MM.1S (cell line): ENCODE results near the gene SAMD4A.

Source experiments
- DNase-seq: peaks from one replicate; pipeline ENCODE4 v3.0.0-alpha.2; 2015
- H2AFZ ChIP-seq: fragments of 300-600 bp; sonication (generic); 2 replicates; pipeline ENCODE4 v1.6.0; 2016; ENCODE audit warnings: antibody characterized with exemption, low read length
- H3F3A ChIP-seq: fragments of 300-600 bp; sonication (generic); 2 replicates; pipeline ENCODE4 v1.6.1; 2016; ENCODE audit warnings: mild to moderate bottlenecking, antibody characterized with exemption, low read length, moderate library complexity, mixed read lengths; ENCODE audit not compliant: insufficient read depth
- H3K27ac ChIP-seq: fragments of 300-600 bp; sonication (generic); 2 replicates; pipeline ENCODE4 v1.5.1; 2016; ENCODE audit warnings: mild to moderate bottlenecking, low read length
- H3K27me3 ChIP-seq: fragments of 300-600 bp; sonication (generic); replicated peaks from 2 replicates; pipeline ENCODE4 v1.6.0; 2016; ENCODE audit warnings: low read length; ENCODE audit not compliant: insufficient read depth
- H3K36me3 ChIP-seq: fragments of 300-600 bp; sonication (generic); replicated peaks from 2 replicates; pipeline ENCODE4 v1.6.1; 2016; ENCODE audit warnings: mild to moderate bottlenecking, low read length, mixed read lengths; ENCODE audit not compliant: insufficient read depth
- H3K4me1 ChIP-seq: fragments of 300-600 bp; sonication (generic); 2 replicates; pipeline ENCODE4 v1.6.1; 2016; ENCODE audit warnings: low read length, mixed read lengths
- H3K4me2 ChIP-seq: fragments of 300-600 bp; sonication (generic); 2 replicates; pipeline ENCODE4 v1.6.0; 2016; ENCODE audit warnings: low read depth, low read length
- H3K4me3 ChIP-seq: fragments of 300-600 bp; sonication (generic); 2 replicates; pipeline ENCODE4 v1.5.1; 2016; ENCODE audit warnings: low read length, mixed read lengths
- H3K79me2 ChIP-seq: fragments of 300-600 bp; sonication (generic); 2 replicates; pipeline ENCODE4 v1.6.1; 2016; ENCODE audit warnings: mixed run types, low read length, mixed read lengths
- H3K9ac ChIP-seq: fragments of 300-600 bp; sonication (generic); 2 replicates; pipeline ENCODE4 v1.6.1; 2016; ENCODE audit warnings: low read length, mixed read lengths
- H3K9me2 ChIP-seq: fragments of 300-600 bp; sonication (generic); replicated peaks from 2 replicates; pipeline ENCODE4 v1.6.1; 2016; ENCODE audit warnings: mild to moderate bottlenecking, low read length, mixed read lengths; ENCODE audit not compliant: insufficient read depth
- H3K9me3 ChIP-seq: fragments of 300-600 bp; sonication (generic); replicated peaks from 2 replicates; pipeline ENCODE4 v1.6.1; 2016; ENCODE audit warnings: mild to moderate bottlenecking, low read length, mixed read lengths; ENCODE audit not compliant: insufficient read depth
- H4K20me1 ChIP-seq: fragments of 300-600 bp; sonication (generic); 2 replicates; pipeline ENCODE4 v1.6.1; 2016; ENCODE audit warnings: mild to moderate bottlenecking, low read length, moderate library complexity, mixed read lengths; ENCODE audit not compliant: insufficient read depth
- EZH2 ChIP-seq: fragments of 300-600 bp; sonication (generic); optimal IDR thresholded peaks from 2 replicates; pipeline ENCODE3; 2017; ENCODE audit warnings: low read depth, mild to moderate bottlenecking, antibody characterized with exemption, low read length, mixed read lengths
- EZH2phosphoT487 ChIP-seq: fragments of 300-600 bp; sonication (generic); IDR thresholded peaks from 2 replicates; pipeline ENCODE4 v1.6.1; 2018; ENCODE audit warnings: antibody characterized with exemption, low read length
- TF ChIP-seq, protein P1 (sequence below): fragments of 300-600 bp; sonication (generic); IDR thresholded peaks from 2 replicates; pipeline ENCODE4 v1.5.1; 2016; ENCODE audit warnings: antibody characterized with exemption, low read length, mixed read lengths

SAMD4A gene

DNA sequence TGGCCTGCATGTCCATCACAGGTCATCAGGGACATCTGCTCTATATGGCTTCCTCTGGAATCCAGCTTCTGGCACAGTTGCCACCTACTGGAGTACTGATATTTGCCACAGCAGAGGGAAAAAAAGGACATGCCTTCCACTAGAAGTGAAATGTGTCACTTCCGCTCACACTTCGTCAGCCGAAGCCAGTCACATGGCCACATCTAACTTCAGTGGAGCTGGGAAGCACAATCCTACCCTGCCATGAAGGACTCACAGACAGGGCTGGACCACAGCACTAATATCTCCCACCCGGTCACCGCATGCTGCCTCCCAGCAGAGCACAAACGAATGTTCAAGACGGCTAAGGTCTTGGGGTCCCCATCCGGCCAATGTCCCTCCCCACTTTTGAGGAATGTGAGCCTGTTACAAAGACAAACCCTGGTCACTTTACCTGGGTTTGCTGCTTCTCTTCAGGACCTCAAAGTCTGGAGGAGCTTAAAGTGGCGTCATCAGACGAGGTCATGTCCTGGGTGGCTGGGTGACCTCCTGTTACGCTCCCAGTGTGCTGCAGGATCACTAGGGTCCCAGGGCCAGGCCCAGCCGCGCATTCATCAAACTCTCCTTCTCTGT is 237.1 kb downstream of the SAMD4A start:
- Histone ChIP-seq H4K20me1 (no peaks in the 10 kb centered on the region), H3K36me3 (no peaks in the 10 kb centered on the region), H3F3A (no peaks in the 10 kb centered on the region), H3K4me2 (no peak overlapping the region), H3K9me3 (no peaks in the 10 kb centered on the region), H3K27ac (no peak overlapping the region), H3K27me3 (no peaks in the 10 kb centered on the region), H3K9ac (no peak overlapping the region), H3K79me2 (no peaks in the 10 kb centered on the region), H3K4me3 (no peak overlapping the region), H2AFZ (no peak overlapping the region), H3K9me2 (no peaks in the 10 kb centered on the region), H3K4me1 (no peaks in the 10 kb centered on the region)
- TF ChIP-seq, protein P1, sequence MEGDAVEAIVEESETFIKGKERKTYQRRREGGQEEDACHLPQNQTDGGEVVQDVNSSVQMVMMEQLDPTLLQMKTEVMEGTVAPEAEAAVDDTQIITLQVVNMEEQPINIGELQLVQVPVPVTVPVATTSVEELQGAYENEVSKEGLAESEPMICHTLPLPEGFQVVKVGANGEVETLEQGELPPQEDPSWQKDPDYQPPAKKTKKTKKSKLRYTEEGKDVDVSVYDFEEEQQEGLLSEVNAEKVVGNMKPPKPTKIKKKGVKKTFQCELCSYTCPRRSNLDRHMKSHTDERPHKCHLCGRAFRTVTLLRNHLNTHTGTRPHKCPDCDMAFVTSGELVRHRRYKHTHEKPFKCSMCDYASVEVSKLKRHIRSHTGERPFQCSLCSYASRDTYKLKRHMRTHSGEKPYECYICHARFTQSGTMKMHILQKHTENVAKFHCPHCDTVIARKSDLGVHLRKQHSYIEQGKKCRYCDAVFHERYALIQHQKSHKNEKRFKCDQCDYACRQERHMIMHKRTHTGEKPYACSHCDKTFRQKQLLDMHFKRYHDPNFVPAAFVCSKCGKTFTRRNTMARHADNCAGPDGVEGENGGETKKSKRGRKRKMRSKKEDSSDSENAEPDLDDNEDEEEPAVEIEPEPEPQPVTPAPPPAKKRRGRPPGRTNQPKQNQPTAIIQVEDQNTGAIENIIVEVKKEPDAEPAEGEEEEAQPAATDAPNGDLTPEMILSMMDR = no peak
- TF ChIP-seq EZH2 (no peak), EZH2phosphoT487 (no peak)
- DNase-seq = no peak

DNA sequence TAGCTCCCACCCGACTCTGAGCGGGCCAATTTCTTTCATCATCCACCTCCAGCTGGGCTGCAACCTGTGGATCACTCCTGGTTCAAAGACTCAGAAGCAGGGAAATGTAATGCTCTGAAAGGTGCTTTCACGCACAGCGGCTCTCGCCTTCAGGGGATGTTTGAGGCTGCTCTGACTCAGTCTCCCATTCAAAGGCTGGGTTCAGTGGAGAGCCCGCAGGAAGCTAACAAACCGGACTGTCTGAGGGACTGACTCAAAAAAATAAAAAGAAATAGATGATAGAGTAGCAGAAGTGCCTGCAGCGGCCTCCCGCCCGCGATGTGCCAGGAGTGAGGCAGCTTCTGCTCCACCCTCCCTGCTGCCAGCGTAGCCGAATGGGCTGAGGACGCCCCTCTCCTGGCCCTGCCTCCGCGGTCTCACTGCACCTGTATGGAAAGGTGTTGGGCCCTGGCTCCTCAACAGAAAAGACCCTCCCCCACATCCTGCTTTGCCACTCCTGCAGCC is 237.7 kb downstream of the SAMD4A start:
- Histone ChIP-seq H2AFZ (no peak overlapping the region), H3K79me2 (no peaks in the 10 kb centered on the region), H3K4me2 (no peak overlapping the region), H3F3A (no peaks in the 10 kb centered on the region), H3K9me3 (no peaks in the 10 kb centered on the region), H3K9ac (no peak overlapping the region), H3K9me2 (no peaks in the 10 kb centered on the region), H3K36me3 (no peaks in the 10 kb centered on the region), H3K27ac (no peak overlapping the region), H3K27me3 (no peaks in the 10 kb centered on the region), H3K4me3 (no peak overlapping the region), H4K20me1 (no peaks in the 10 kb centered on the region), H3K4me1 (no peaks in the 10 kb centered on the region)
- DNase-seq = no peak
- TF ChIP-seq EZH2phosphoT487 (no peak), EZH2 (no peak)
- TF ChIP-seq, protein P1 = no peak

DNA sequence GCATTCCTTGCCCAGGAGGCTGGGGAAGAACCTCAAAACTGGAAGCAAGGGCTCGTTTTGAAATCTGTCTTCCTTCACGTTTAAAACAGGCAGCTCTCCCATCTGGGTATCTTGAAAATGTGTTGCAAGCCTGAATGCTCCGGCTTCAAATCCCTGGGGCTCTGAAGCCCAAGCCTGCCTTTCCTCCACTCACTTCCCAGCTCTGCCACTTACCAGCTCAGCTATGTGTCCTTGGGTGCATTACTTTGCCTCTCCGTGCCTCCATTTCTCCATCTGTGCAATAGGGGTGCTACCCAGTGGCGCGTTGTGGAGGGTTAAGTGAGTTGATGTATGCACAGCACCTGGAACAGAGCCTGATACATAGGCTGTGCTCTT is 238.1 kb downstream of the SAMD4A start:
- no peaks in the 10 kb centered on the region for H3K36me3 ChIP-seq
- no peak for DNase-seq
- H3K9me3 ChIP-seq = no peaks in the 10 kb centered on the region
- no peaks in the 10 kb centered on the region for H3F3A ChIP-seq
- TF ChIP-seq EZH2 = no peak
- TF ChIP-seq EZH2phosphoT487 = no peak
- TF ChIP-seq, protein P1 = no peak
- H3K9me2 ChIP-seq = no peaks in the 10 kb centered on the region
- no peaks in the 10 kb centered on the region for H3K79me2 ChIP-seq
- H3K4me1 ChIP-seq = no peaks in the 10 kb centered on the region
- H3K27me3 ChIP-seq = no peaks in the 10 kb centered on the region
- no peak overlapping the region for H3K4me3 ChIP-seq
- H3K9ac ChIP-seq = no peak overlapping the region
- no peak overlapping the region for H3K4me2 ChIP-seq
- H3K27ac ChIP-seq = no peak overlapping the region
- H2AFZ ChIP-seq = no peak overlapping the region
- H4K20me1 ChIP-seq = no peaks in the 10 kb centered on the region
